HEK293T (cell line): ENCODE data around the gene TRIM29.

ENCODE experiments used
- ARNT ChIP-seq: fragments of 450-650 bp; IDR thresholded peaks from 2 replicates; pipeline ENCODE4 v1.6.1; 2017; ENCODE audit warnings: mild to moderate bottlenecking
- ELF4 ChIP-seq: fragments of 450-650 bp; IDR thresholded peaks from 2 replicates; pipeline ENCODE4 v1.6.1; 2017; ENCODE audit warnings: antibody characterized with exemption
- FOXM1 ChIP-seq: fragments of 450-650 bp; IDR thresholded peaks from 2 replicates; pipeline ENCODE4 v1.6.1; 2017; ENCODE audit warnings: mild to moderate bottlenecking, borderline replicate concordance
- TARDBP ChIP-seq: fragments of 450-650 bp; IDR thresholded peaks from 2 replicates; pipeline ENCODE4 v1.6.1; 2016
- ZNF384 ChIP-seq: fragments of 450-650 bp; IDR thresholded peaks from 2 replicates; pipeline ENCODE4 v1.6.1; 2016

GRCh38 chr11:120097721-120098385 lies 40.1 kb downstream of the TRIM29 start:
- TF ChIP-seq ARNT (no peak), ELF4 (no peak), TARDBP (no peak), FOXM1 (no peak), ZNF384 (no peak)
